Stimulated activated memory B cell treated with anti-CD40 and anti-IgM and Interleukin-4, amounts not matched to agents 10 μg/mL and 1 μg/mL and 100 μg/mL, for 72 hours (primary cell): ENCODE results near the gene GPR42.
"Not testable (repeated sequence)": the region's sequence is repeated elsewhere in the genome, so short reads cannot be mapped to it uniquely, and the experiment has no call there.

Experiments
- ATAC-seq: fragments of 150-1000 bp; cut with Tn5 transposase; 2 replicates; pipeline ENCODE4 v1.10.0; 2021
- H3K27ac Mint-ChIP-seq: one replicate; pipeline ENCODE4 v1.8.0; 2022; ENCODE audit warnings: mild to moderate bottlenecking, mixed read lengths
- H3K27me3 Mint-ChIP-seq: one replicate; pipeline ENCODE4 v1.8.0; 2022; ENCODE audit warnings: mixed read lengths
- H3K36me3 Mint-ChIP-seq: one replicate; pipeline ENCODE4 v1.8.0; 2022; ENCODE audit warnings: mixed read lengths
- H3K4me1 Mint-ChIP-seq: one replicate; pipeline ENCODE4 v1.8.0; 2022; ENCODE audit warnings: mixed read lengths
- H3K4me3 Mint-ChIP-seq: one replicate; pipeline ENCODE4 v1.8.0; 2022; ENCODE audit warnings: mild to moderate bottlenecking, moderate library complexity, mixed read lengths
- H3K9me3 Mint-ChIP-seq: one replicate; pipeline ENCODE4 v1.8.0; 2022; ENCODE audit warnings: mixed read lengths

The GPR42 gene

GRCh38 chr19:35369522-35369921, 1.3 kb upstream of the GPR42 start:
- no peak for ATAC-seq
- H3K4me1 Mint-ChIP-seq: peaks cover 9% of the 10 kb centered on the region
- peaks cover 10% of the 10 kb centered on the region for H3K27me3 Mint-ChIP-seq
- peaks cover 7% of the 10 kb centered on the region for H3K36me3 Mint-ChIP-seq
- peaks cover 5% of the 10 kb centered on the region for H3K9me3 Mint-ChIP-seq
- H3K27ac Mint-ChIP-seq: no peak overlapping the region
- no peak overlapping the region for H3K4me3 Mint-ChIP-seq

GRCh38 chr19:35373492-35373891, 2.6 kb downstream of the GPR42 start:
- no peak for ATAC-seq
- Mint-ChIP-seq H3K4me3 (no peak overlapping the region), H3K36me3 (peaks cover 7% of the 10 kb centered on the region), H3K27ac (no peak overlapping the region), H3K9me3 (peaks cover 8% of the 10 kb centered on the region), H3K27me3 (peaks cover 9% of the 10 kb centered on the region), H3K4me1 (peaks cover 44% of the 10 kb centered on the region)

- not testable (repeated sequence) for H3K36me3 Mint-ChIP-seq, H3K4me3 Mint-ChIP-seq, H3K27ac Mint-ChIP-seq, H3K9me3 Mint-ChIP-seq, ATAC-seq, H3K27me3 Mint-ChIP-seq
- peaks cover 44% of the 10 kb centered on the region for H3K4me1 Mint-ChIP-seq
Measured at GRCh38 chr19:35374031-35374430, 3.2 kb downstream of the GPR42 start.

- Mint-ChIP-seq H3K36me3 (no peaks in the 10 kb centered on the region), H3K9me3 (peaks cover 3% of the 10 kb centered on the region), H3K27ac (peak overlapping the region; percentile 4), H3K27me3 (peaks cover 9% of the 10 kb centered on the region), H3K4me3 (no peak overlapping the region), H3K4me1 (peaks cover 44% of the 10 kb centered on the region)
- ATAC-seq: no peak
Measured at GRCh38 chr19:35375505-35376307, 4.8 kb downstream of the GPR42 start.

- Mint-ChIP-seq H3K27ac (no peak overlapping the region), H3K4me3 (no peak overlapping the region), H3K4me1 (peaks cover 44% of the 10 kb centered on the region), H3K9me3 (peaks cover 3% of the 10 kb centered on the region), H3K36me3 (no peaks in the 10 kb centered on the region), H3K27me3 (peaks cover 9% of the 10 kb centered on the region)
- no peak for ATAC-seq
Measured at GRCh38 chr19:35377656-35378055, 6.8 kb downstream of the GPR42 start.

- Mint-ChIP-seq H3K27me3 (peaks cover 9% of the 10 kb centered on the region), H3K9me3 (peaks cover 3% of the 10 kb centered on the region), H3K36me3 (no peaks in the 10 kb centered on the region), H3K4me1 (peaks cover 44% of the 10 kb centered on the region), H3K27ac (no peak overlapping the region), H3K4me3 (no peak overlapping the region)
- ATAC-seq: no peak
Measured at GRCh38 chr19:35378356-35378755, 7.5 kb downstream of the GPR42 start.

GRCh38 chr19:35379545-35379944, 8.7 kb downstream of the GPR42 start:
- not testable (repeated sequence) for H3K36me3 Mint-ChIP-seq, H3K27ac Mint-ChIP-seq

GRCh38 chr19:35379992-35380391, 9.1 kb downstream of the GPR42 start:
- Mint-ChIP-seq H3K27me3 (peaks cover 7% of the 10 kb centered on the region), H3K4me3 (no peak overlapping the region)

More at GRCh38 chr19:35379545-35379944, 8.7 kb downstream of the GPR42 start:
- not testable (repeated sequence) for H3K4me3 Mint-ChIP-seq, ATAC-seq, H3K9me3 Mint-ChIP-seq, H3K27me3 Mint-ChIP-seq
- H3K4me1 Mint-ChIP-seq: peaks cover 34% of the 10 kb centered on the region

GRCh38 chr19:35380450-35381124, 9.7 kb downstream of the GPR42 start:
- ATAC-seq: no peak
- Mint-ChIP-seq H3K4me1 (peaks cover 24% of the 10 kb centered on the region), H3K27me3 (peaks cover 1% of the 10 kb centered on the region), H3K36me3 (no peaks in the 10 kb centered on the region), H3K27ac (no peak overlapping the region), H3K4me3 (no peak overlapping the region), H3K9me3 (peaks cover 5% of the 10 kb centered on the region)

More at GRCh38 chr19:35379992-35380391, 9.1 kb downstream of the GPR42 start:
- Mint-ChIP-seq H3K36me3 (no peaks in the 10 kb centered on the region), H3K9me3 (peaks cover 5% of the 10 kb centered on the region), H3K27ac (no peak overlapping the region), H3K4me1 (peaks cover 30% of the 10 kb centered on the region)
- ATAC-seq: no peak

- H3K4me1 Mint-ChIP-seq: peaks cover 17% of the 10 kb centered on the region
- peaks cover 6% of the 10 kb centered on the region for H3K9me3 Mint-ChIP-seq
- H3K36me3 Mint-ChIP-seq: peaks cover 2% of the 10 kb centered on the region
- no peak overlapping the region for H3K4me3 Mint-ChIP-seq
- no peaks in the 10 kb centered on the region for H3K27me3 Mint-ChIP-seq
- H3K27ac Mint-ChIP-seq: no peak overlapping the region
- no peak for ATAC-seq
Measured at GRCh38 chr19:35381318-35381717, 10.4 kb downstream of the GPR42 start.

- Mint-ChIP-seq H3K9me3 (peaks cover 9% of the 10 kb centered on the region), H3K4me1 (peaks cover 11% of the 10 kb centered on the region), H3K27ac (no peak overlapping the region), H3K4me3 (no peak overlapping the region), H3K27me3 (no peaks in the 10 kb centered on the region), H3K36me3 (peaks cover 7% of the 10 kb centered on the region)
- no peak for ATAC-seq
Measured at GRCh38 chr19:35381926-35382325, 11.1 kb downstream of the GPR42 start.

- no peak for ATAC-seq
- Mint-ChIP-seq H3K36me3 (peaks cover 7% of the 10 kb centered on the region), H3K27ac (no peak overlapping the region), H3K4me1 (no peaks in the 10 kb centered on the region), H3K27me3 (no peaks in the 10 kb centered on the region), H3K9me3 (peaks cover 6% of the 10 kb centered on the region), H3K4me3 (no peak overlapping the region)
Measured at GRCh38 chr19:35383536-35383935, 12.7 kb downstream of the GPR42 start.

- Mint-ChIP-seq H3K9me3 (peaks cover 6% of the 10 kb centered on the region), H3K4me1 (no peaks in the 10 kb centered on the region), H3K27me3 (no peaks in the 10 kb centered on the region), H3K4me3 (no peak overlapping the region), H3K27ac (no peak overlapping the region), H3K36me3 (peaks cover 7% of the 10 kb centered on the region)
- no peak for ATAC-seq
Measured at GRCh38 chr19:35388277-35389054, 17.6 kb downstream of the GPR42 start.

GRCh38 chr19:35389192-35389861, 18.5 kb downstream of the GPR42 start:
- H3K27ac Mint-ChIP-seq: no peak overlapping the region

More at GRCh38 chr19:35389192-35389861, 18.5 kb downstream of the GPR42 start:
- H3K27me3 Mint-ChIP-seq: no peaks in the 10 kb centered on the region
- no peak for ATAC-seq
- no peak overlapping the region for H3K4me3 Mint-ChIP-seq
- H3K36me3 Mint-ChIP-seq: peaks cover 7% of the 10 kb centered on the region
- H3K9me3 Mint-ChIP-seq: peaks cover 6% of the 10 kb centered on the region
- H3K4me1 Mint-ChIP-seq: no peaks in the 10 kb centered on the region
